Neural cell (in vitro differentiated cells): ENCODE measurements around the gene TRPM4.

Experiments
- CTCF ChIP-seq: fragments of 450-650 bp; IDR thresholded peaks from 2 replicates; pipeline ENCODE4 v1.5.1; 2014; ENCODE audit warnings: antibody characterized with exemption, mild to moderate bottlenecking, moderate library complexity; ENCODE audit not compliant: poor library complexity, severe bottlenecking
- EZH2 ChIP-seq: fragments of 200-600, 300-800 bp; shearing (Covaris generic), sonication (generic); IDR thresholded peaks from 2 replicates; pipeline ENCODE4 v1.6.1; 2014; ENCODE audit warnings: antibody characterized with exemption, low read length, borderline replicate concordance, mild to moderate bottlenecking; ENCODE audit not compliant: insufficient read depth, poor library complexity, severe bottlenecking
- RAD21 ChIP-seq: fragments of 450-650 bp; conservative IDR thresholded peaks from 2 replicates; pipeline ENCODE4 v1.6.1; 2014; ENCODE audit warnings: antibody characterized with exemption, mild to moderate bottlenecking, moderate library complexity
- REST ChIP-seq: IDR thresholded peaks from 2 replicates; pipeline ENCODE4 v1.6.1; 2012; ENCODE audit warnings: borderline replicate concordance

GRCh38 chr19:49222528-49222927 is 64.9 kb downstream of the TRPM4 start:
- no peak for TF ChIP-seq CTCF
- TF ChIP-seq EZH2, result no peak
- no peak for TF ChIP-seq RAD21
- TF ChIP-seq REST, result no peak
